ENCODE data around the gene SLC23A1. TPM values are rescaled to one million over a fixed set of nuclear protein-coding genes. Genes with fewer than 3 reads are reported as not detected.

Gene SLC23A1
- 5.8 and 6.4 TPM in 2 replicates for total RNA-seq
- total RNA-seq (2013) = 1.8 TPM
- 9.6 and 12.3 TPM in 2 replicates for polyA plus RNA-seq
- 1.2 and 4.1 TPM in 2 replicates for polyA minus RNA-seq

DNA sequence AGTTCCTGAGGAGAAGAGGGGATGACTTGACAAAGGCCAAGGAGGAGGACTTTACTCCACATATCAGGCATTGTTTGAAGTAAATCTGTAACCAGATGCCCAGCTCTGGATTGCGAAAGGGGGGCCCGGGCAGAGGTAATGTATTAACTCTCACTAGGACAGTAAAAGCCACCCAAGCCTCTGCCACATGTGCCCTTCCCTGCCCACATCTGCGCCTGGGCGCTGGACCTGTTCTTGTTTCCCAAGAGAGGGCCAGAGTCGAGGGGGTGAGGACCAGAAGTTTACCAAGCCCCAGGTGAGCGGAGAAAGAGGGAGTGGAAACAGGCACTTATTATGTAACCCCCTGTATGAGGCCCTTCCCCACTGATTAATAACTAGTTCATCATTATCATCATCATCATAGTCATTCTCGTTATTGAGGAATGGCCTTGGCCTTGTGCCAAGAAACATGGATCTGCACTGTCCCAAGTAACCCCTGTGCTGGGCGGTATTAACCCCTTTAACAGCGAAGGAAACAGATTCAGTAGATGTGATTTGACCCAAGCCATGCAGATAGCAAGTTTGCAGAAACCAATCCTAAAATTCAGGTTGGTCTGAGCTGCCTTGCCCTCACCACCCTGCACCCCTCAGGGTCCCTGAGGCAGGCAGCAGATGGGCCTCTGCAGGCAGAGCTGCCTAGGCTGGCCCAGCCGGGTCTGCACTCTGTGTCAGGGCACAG lies at the start of gene SLC23A1:
Gene SLC23A1, minus strand, starts transcription at position 23 of the 718 bp plus-strand sequence. CDS start 44 bp downstream, outside the sequence.
- peaks cover 62% of the 10 kb centered on the region for H3K4me1 Mint-ChIP-seq
- CTCF ChIA-PET = interaction anchor here (0.6 to 1.7 kb wide), 2 partner anchors 11 to 119 kb away, joined by 3 read pairs; no protein-coding TSS in a partner anchor
- H3K9me3 ChIP-seq (ENCODE audit: control extremely low read depth in 1 of 3, control insufficient read depth in 2 of 3, insufficient read depth in 1 of 3, low read length in 2 of 3) = no peaks in the 10 kb centered on the region
- POLR2A ChIA-PET = interaction anchor here (2.5 kb wide), 1 partner anchor 42 kb away, joined by 5 read pairs; the partner anchor contains the start of gene PAIP2
- no peaks in the 10 kb centered on the region for H4K20me1 ChIP-seq (ENCODE audit: control insufficient read depth, insufficient read depth, low read length, poor library complexity, severe bottlenecking)
- peaks cover 36% of the 10 kb centered on the region for H3K79me2 ChIP-seq (ENCODE audit: control insufficient read depth, insufficient read depth, low read length)
- TF ChIP-seq EZH2 (IDR thresholded peaks at IDR 0.05; ENCODE audit: borderline replicate concordance, insufficient read depth, low read depth, low read length, poor library complexity, severe bottlenecking) = no peak
- TF ChIP-seq, protein P1, sequence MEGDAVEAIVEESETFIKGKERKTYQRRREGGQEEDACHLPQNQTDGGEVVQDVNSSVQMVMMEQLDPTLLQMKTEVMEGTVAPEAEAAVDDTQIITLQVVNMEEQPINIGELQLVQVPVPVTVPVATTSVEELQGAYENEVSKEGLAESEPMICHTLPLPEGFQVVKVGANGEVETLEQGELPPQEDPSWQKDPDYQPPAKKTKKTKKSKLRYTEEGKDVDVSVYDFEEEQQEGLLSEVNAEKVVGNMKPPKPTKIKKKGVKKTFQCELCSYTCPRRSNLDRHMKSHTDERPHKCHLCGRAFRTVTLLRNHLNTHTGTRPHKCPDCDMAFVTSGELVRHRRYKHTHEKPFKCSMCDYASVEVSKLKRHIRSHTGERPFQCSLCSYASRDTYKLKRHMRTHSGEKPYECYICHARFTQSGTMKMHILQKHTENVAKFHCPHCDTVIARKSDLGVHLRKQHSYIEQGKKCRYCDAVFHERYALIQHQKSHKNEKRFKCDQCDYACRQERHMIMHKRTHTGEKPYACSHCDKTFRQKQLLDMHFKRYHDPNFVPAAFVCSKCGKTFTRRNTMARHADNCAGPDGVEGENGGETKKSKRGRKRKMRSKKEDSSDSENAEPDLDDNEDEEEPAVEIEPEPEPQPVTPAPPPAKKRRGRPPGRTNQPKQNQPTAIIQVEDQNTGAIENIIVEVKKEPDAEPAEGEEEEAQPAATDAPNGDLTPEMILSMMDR (IDR thresholded peaks at IDR 0.05) = no peak
- H3K27me3 ChIP-seq (replicated peaks in 1 of 4; ENCODE audit: control extremely low read depth in 1 of 4, control insufficient read depth in 3 of 4, insufficient read depth in 4 of 4, low read length in 3 of 4) = no peaks in the 10 kb centered on the region
- peak within 1 kb of the TSS; percentile 60 for H3K27ac Mint-ChIP-seq
- ATAC-seq (ENCODE audit: low read depth) (no peak), DNase-seq (peak; percentile 9)
- H3K4me1 ChIP-seq (ENCODE audit: control insufficient read depth in 2 of 2, insufficient read depth in 2 of 2, low read length in 2 of 2) = peaks cover 43 to 61% of the 10 kb centered on the region in 2 donors
- peak within 1 kb of the TSS; percentile 14 for H3K4me3 Mint-ChIP-seq
- H3K4me2 ChIP-seq (replicated peaks; ENCODE audit: low read depth, low read length, poor library complexity, severe bottlenecking) = peak within 1 kb of the TSS; percentile 76
- H3K9me3 Mint-ChIP-seq (ENCODE audit: insufficient read depth) = no peaks in the 10 kb centered on the region
- H2AFZ ChIP-seq (ENCODE audit: insufficient read depth, low read depth, low read length, poor library complexity, severe bottlenecking) = no peak within 1 kb of the TSS
- WGBS (ENCODE audit: insufficient coverage) = 78% methylated on average over 4 of the region's 10 CpGs
- no peaks in the 10 kb centered on the region for H3K36me3 ChIP-seq (replicated peaks in 1 of 2; ENCODE audit: control extremely low read depth in 1 of 2, control insufficient read depth in 1 of 2, extremely low read depth in 1 of 2, insufficient read depth in 2 of 2, low read length in 1 of 2)
- H3K27ac ChIP-seq (ENCODE audit: low read length in 2 of 2) = peak within 1 kb of the TSS in 1 of 2 donors; percentile 76
- H3K4me3 ChIP-seq (ENCODE audit: control extremely low read depth in 1 of 5, extremely low read depth in 1 of 5, insufficient read depth in 1 of 5, low read depth in 2 of 5, low read length in 4 of 5) = no peak within 1 kb of the TSS
- intact Hi-C loops (cut with micrococcal nuclease) = no loop called here
- no peak within 1 kb of the TSS for H3K9ac ChIP-seq (ENCODE audit: low read length)
- H3K27me3 Mint-ChIP-seq = no peaks in the 10 kb centered on the region

DNA sequence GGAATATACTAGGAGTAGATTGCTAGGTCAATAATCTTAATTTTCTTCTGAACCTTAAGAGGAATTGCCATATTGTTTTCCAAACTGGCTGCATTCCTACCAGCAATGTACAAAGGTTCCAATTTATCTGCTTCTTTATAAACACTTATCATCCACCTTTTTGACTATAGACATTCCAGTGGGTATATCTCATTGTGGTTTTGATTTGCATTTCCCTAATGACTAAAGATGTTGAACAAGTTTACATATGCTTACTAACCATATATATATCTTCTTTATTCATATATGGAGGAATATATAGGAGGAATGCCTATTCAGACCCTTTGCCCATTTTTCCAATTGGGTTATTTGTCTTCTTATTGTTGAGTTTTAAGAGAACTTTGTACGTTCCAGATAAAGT lies 48.6 kb upstream of the SLC23A1 start:
- no peak for DNase-seq

More for the DNA sequence above, 48.6 kb upstream of the SLC23A1 start:
- TF ChIP-seq, protein P1 (IDR thresholded peaks at IDR 0.05) = no peak
- CTCF ChIA-PET = interaction anchor here (0.8 kb wide), 1 partner anchor 9 kb away, joined by 3 read pairs; no protein-coding TSS in a partner anchor
- no peak for ATAC-seq (ENCODE audit: low read depth)
- Histone ChIP-seq H3K9me3 (ENCODE audit: control extremely low read depth in 1 of 3, control insufficient read depth in 2 of 3, insufficient read depth in 1 of 3, low read length in 2 of 3) (no peaks in the 10 kb centered on the region), H3K27ac (ENCODE audit: low read length in 2 of 2) (no peak overlapping the region), H3K4me1 (ENCODE audit: control insufficient read depth in 2 of 2, insufficient read depth in 2 of 2, low read length in 2 of 2) (no peaks in the 10 kb centered on the region), H3K36me3 (replicated peaks in 1 of 2; ENCODE audit: control extremely low read depth in 1 of 2, control insufficient read depth in 1 of 2, extremely low read depth in 1 of 2, insufficient read depth in 2 of 2, low read length in 1 of 2) (peaks cover 0 to 2% of the 10 kb centered on the region in 2 experiments), H3K27me3 (replicated peaks in 1 of 4; ENCODE audit: control extremely low read depth in 1 of 4, control insufficient read depth in 3 of 4, insufficient read depth in 4 of 4, low read length in 3 of 4) (no peaks in the 10 kb centered on the region), H3K4me3 (ENCODE audit: control extremely low read depth in 1 of 5, extremely low read depth in 1 of 5, insufficient read depth in 1 of 5, low read depth in 2 of 5, low read length in 4 of 5) (no peak overlapping the region), H3K79me2 (ENCODE audit: control insufficient read depth, insufficient read depth, low read length) (no peaks in the 10 kb centered on the region), H2AFZ (ENCODE audit: insufficient read depth, low read depth, low read length, poor library complexity, severe bottlenecking) (no peak overlapping the region), H3K4me2 (replicated peaks; ENCODE audit: low read depth, low read length, poor library complexity, severe bottlenecking) (no peak overlapping the region), H3K9ac (ENCODE audit: low read length) (no peak overlapping the region), H4K20me1 (ENCODE audit: control insufficient read depth, insufficient read depth, low read length, poor library complexity, severe bottlenecking) (no peaks in the 10 kb centered on the region)
- intact Hi-C loops (cut with micrococcal nuclease) = no loop called here
- no peak overlapping the region for H3K27ac Mint-ChIP-seq
- no peak overlapping the region for H3K4me3 Mint-ChIP-seq
- no peaks in the 10 kb centered on the region for H3K27me3 Mint-ChIP-seq
- POLR2A ChIA-PET = interaction anchor here (0.7 kb wide), 1 partner anchor 479 kb away, joined by 3 read pairs; no protein-coding TSS in a partner anchor
- no peaks in the 10 kb centered on the region for H3K4me1 Mint-ChIP-seq
- no CpG with 5 or more reads among the region's 1 CpG for whole genome bisulfite sequencing (ENCODE audit: insufficient coverage)
- H3K9me3 Mint-ChIP-seq (ENCODE audit: insufficient read depth) = no peaks in the 10 kb centered on the region
